C4-2B (cell line): ENCODE measurements around the gene ARHGEF16.

ENCODE experiments used
- ZFX ChIP-seq: fragments of 450-650 bp; IDR thresholded peaks from 2 replicates; pipeline ENCODE4 v1.6.1; 2017
- TF ChIP-seq, protein P1 (sequence below): fragments of 450-650 bp; conservative IDR thresholded peaks from 2 replicates; pipeline ENCODE4 v1.5.1; 2017; ENCODE audit warnings: mild to moderate bottlenecking

- TF ChIP-seq, protein P1, sequence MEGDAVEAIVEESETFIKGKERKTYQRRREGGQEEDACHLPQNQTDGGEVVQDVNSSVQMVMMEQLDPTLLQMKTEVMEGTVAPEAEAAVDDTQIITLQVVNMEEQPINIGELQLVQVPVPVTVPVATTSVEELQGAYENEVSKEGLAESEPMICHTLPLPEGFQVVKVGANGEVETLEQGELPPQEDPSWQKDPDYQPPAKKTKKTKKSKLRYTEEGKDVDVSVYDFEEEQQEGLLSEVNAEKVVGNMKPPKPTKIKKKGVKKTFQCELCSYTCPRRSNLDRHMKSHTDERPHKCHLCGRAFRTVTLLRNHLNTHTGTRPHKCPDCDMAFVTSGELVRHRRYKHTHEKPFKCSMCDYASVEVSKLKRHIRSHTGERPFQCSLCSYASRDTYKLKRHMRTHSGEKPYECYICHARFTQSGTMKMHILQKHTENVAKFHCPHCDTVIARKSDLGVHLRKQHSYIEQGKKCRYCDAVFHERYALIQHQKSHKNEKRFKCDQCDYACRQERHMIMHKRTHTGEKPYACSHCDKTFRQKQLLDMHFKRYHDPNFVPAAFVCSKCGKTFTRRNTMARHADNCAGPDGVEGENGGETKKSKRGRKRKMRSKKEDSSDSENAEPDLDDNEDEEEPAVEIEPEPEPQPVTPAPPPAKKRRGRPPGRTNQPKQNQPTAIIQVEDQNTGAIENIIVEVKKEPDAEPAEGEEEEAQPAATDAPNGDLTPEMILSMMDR = no peak
- TF ChIP-seq ZFX = no peak
Measured at GRCh38 chr1:3407021-3407420, 47.4 kb upstream of the ARHGEF16 start.
